Thoracic aorta (tissue), 2 donors: ENCODE data around the gene ROBO1. TPM values are rescaled to one million over a fixed set of nuclear protein-coding genes. Genes with fewer than 3 reads are reported as not detected.
A peak's percentile ranks its signal among the peaks of the same experiment; 100 is the strongest.
"Not testable (repeated sequence)": the region's sequence is repeated elsewhere in the genome, so short reads cannot be mapped to it uniquely, and the experiment has no call there.

Source experiments
- ATAC-seq: fragments of 150-250 bp; one replicate; pipeline ENCODE4 v1.8.0; 2017; ENCODE audit warnings: low read depth; ENCODE audit not compliant: insufficient number of reproducible peaks, low FRiP score
- DNase-seq: peaks from one replicate; pipeline ENCODE4 v3.0.0-alpha.2; 2020; ENCODE audit warnings: low spot score
- H3K27ac ChIP-seq, 2 donors: fragments of 200-600 bp; sonication (generic); 1 replicate in 1 of 2; 2 replicates in 1 of 2; pipeline ENCODE4 v1.5.1; 2016; ENCODE audit warnings: mild to moderate bottlenecking in 2 of 2, moderate library complexity in 2 of 2
- H3K27me3 ChIP-seq: fragments of 200-600 bp; sonication (generic); replicated peaks from 2 replicates; pipeline ENCODE4 v1.6.0; 2016; ENCODE audit warnings: mild to moderate bottlenecking; ENCODE audit not compliant: insufficient read depth
- H3K36me3 ChIP-seq: fragments of 200-600 bp; sonication (generic); one replicate; pipeline ENCODE4 v1.5.1; 2016
- H3K4me1 ChIP-seq, 2 donors: fragments of 200-600 bp; sonication (generic); 1 replicate in 1 of 2; 2 replicates in 1 of 2; pipeline versions ENCODE4 v1.5.1 to v1.6.0; 2016; ENCODE audit warnings: low read depth in 2 of 2, mild to moderate bottlenecking in 1 of 2; ENCODE audit not compliant: control insufficient read depth in 1 of 2
- H3K4me3 ChIP-seq: fragments of 200-600 bp; sonication (generic); 2 replicates; pipeline ENCODE4 v1.5.1; 2016; ENCODE audit warnings: mild to moderate bottlenecking
- H3K9me3 ChIP-seq: fragments of 200-600 bp; sonication (generic); 2 replicates; pipeline ENCODE4 v1.5.1; 2016
- CTCF ChIP-seq: fragments of 200-600 bp; sonication (generic); IDR thresholded peaks from one replicate; pipeline ENCODE4 v1.5.1; 2019; ENCODE audit warnings: antibody characterized with exemption
- total RNA-seq, 2 donors: library from RNA; depleted of rRNA; stranded (reverse); fragments of >200 nt; gene quantifications; one replicate each; pipeline versions ENCODE4 v1.1.0 to v1.2.3, GENCODE V29; 2016

The ROBO1 gene
- total RNA-seq, 2 donors from 2014 or later: 13.3 to 24.4 TPM

GRCh38 chr3:79175870-79176269, 591.9 kb downstream of the ROBO1 start:
- H3K9me3 ChIP-seq: no peaks in the 10 kb centered on the region
- no peaks in the 10 kb centered on the region for H3K27me3 ChIP-seq
- no peak for TF ChIP-seq CTCF
- no peak overlapping the region for H3K27ac ChIP-seq
- no peak overlapping the region for H3K4me3 ChIP-seq
- DNase-seq (no peak), ATAC-seq (no peak)
- H3K36me3 ChIP-seq: no peaks in the 10 kb centered on the region
- no peaks in the 10 kb centered on the region for H3K4me1 ChIP-seq

- not testable (repeated sequence) for H3K4me3 ChIP-seq, H3K36me3 ChIP-seq, ATAC-seq, H3K9me3 ChIP-seq, H3K27ac ChIP-seq, DNase-seq, H3K27me3 ChIP-seq, H3K4me1 ChIP-seq
Observed at GRCh38 chr3:79173259-79173658, 594.5 kb downstream of the ROBO1 start.

- TF ChIP-seq CTCF: no peak
- Histone ChIP-seq H3K9me3 (no peaks in the 10 kb centered on the region), H3K36me3 (no peaks in the 10 kb centered on the region), H3K27ac (no peak overlapping the region), H3K4me1 (peaks cover 0 to 3% of the 10 kb centered on the region in 2 donors), H3K4me3 (no peak overlapping the region), H3K27me3 (no peaks in the 10 kb centered on the region)
- DNase-seq: no peak
- no peak for ATAC-seq
Observed at GRCh38 chr3:79172241-79172640, 595.6 kb downstream of the ROBO1 start.

- DNase-seq: no peak
- no peak overlapping the region for H3K4me3 ChIP-seq
- H3K27ac ChIP-seq: no peak overlapping the region
- ATAC-seq: no peak
- H3K4me1 ChIP-seq: peaks cover 0 to 3% of the 10 kb centered on the region in 2 donors
- TF ChIP-seq CTCF: no peak
- no peaks in the 10 kb centered on the region for H3K36me3 ChIP-seq
- no peaks in the 10 kb centered on the region for H3K9me3 ChIP-seq
- no peaks in the 10 kb centered on the region for H3K27me3 ChIP-seq
Observed at GRCh38 chr3:79170021-79170420, 597.8 kb downstream of the ROBO1 start.

GRCh38 chr3:79167651-79168416, 600.0 kb downstream of the ROBO1 start:
- Histone ChIP-seq H3K27ac (no peak overlapping the region), H3K9me3 (no peaks in the 10 kb centered on the region), H3K36me3 (no peaks in the 10 kb centered on the region), H3K4me3 (no peak overlapping the region), H3K4me1 (peaks cover 0 to 3% of the 10 kb centered on the region in 2 donors), H3K27me3 (no peaks in the 10 kb centered on the region)
- DNase-seq (no peak), ATAC-seq (peak; percentile 59)
- TF ChIP-seq CTCF: no peak

GRCh38 chr3:79162653-79163052, 605.1 kb downstream of the ROBO1 start:
- ATAC-seq: no peak
- no peak for TF ChIP-seq CTCF

More at GRCh38 chr3:79162653-79163052, 605.1 kb downstream of the ROBO1 start:
- Histone ChIP-seq H3K27me3 (no peaks in the 10 kb centered on the region), H3K4me1 (no peaks in the 10 kb centered on the region), H3K4me3 (no peak overlapping the region), H3K27ac (no peak overlapping the region), H3K36me3 (no peaks in the 10 kb centered on the region), H3K9me3 (no peaks in the 10 kb centered on the region)
- no peak for DNase-seq
